GM10266 (cell line): ENCODE data around the gene CDH7.

Experiments
- DNase-seq: peaks from one replicate; pipeline ENCODE4 v3.0.0; 2012; ENCODE audit errors: extremely low spot score
- CTCF ChIP-seq: IDR thresholded peaks from 2 replicates; pipeline ENCODE4 v1.5.1; 2012; ENCODE audit warnings: mild to moderate bottlenecking, low read depth; ENCODE audit not compliant: control insufficient read depth, insufficient read depth; ENCODE audit errors: missing control alignments

CDH7 gene

GRCh38 chr18:65753520-65753919 lies 2.7 kb downstream of the CDH7 start:
- peak; percentile 34 for TF ChIP-seq CTCF
- DNase-seq = no peak

GRCh38 chr18:65754121-65754520 lies 3.3 kb downstream of the CDH7 start:
- no peak for TF ChIP-seq CTCF
- no peak for DNase-seq

- no peak for DNase-seq
- no peak for TF ChIP-seq CTCF
Observed at GRCh38 chr18:65755616-65756015, 4.8 kb downstream of the CDH7 start.

- TF ChIP-seq CTCF = no peak
- DNase-seq = no peak
Observed at GRCh38 chr18:65760457-65760856, 9.6 kb downstream of the CDH7 start.

GRCh38 chr18:65761636-65762295 lies 11.0 kb downstream of the CDH7 start:
- DNase-seq = no peak
- TF ChIP-seq CTCF = no peak

GRCh38 chr18:65762556-65762955 lies 11.7 kb downstream of the CDH7 start:
- no peak for DNase-seq
- TF ChIP-seq CTCF = no peak

GRCh38 chr18:65767406-65767805 lies 16.6 kb downstream of the CDH7 start:
- no peak for DNase-seq
- TF ChIP-seq CTCF = no peak
